Fibroblast of villous mesenchyme (primary cell): ENCODE results near the gene NHSL2. TPM values are rescaled to one million over a fixed set of nuclear protein-coding genes. Genes with fewer than 3 reads are reported as not detected.

Experiments used
- DNase-seq: peaks from one replicate; pipeline ENCODE4 v3.0.0-alpha.2; 2010; ENCODE audit warnings: low read depth
- H3K4me3 ChIP-seq: 2 replicates; pipeline ENCODE4 v1.5.1; 2011; ENCODE audit warnings: low read depth, mild to moderate bottlenecking, low read length
- CTCF ChIP-seq: IDR thresholded peaks from 2 replicates; pipeline ENCODE4 v1.5.1; 2012; ENCODE audit warnings: low read depth, mild to moderate bottlenecking, low read length; ENCODE audit not compliant: insufficient read depth
- total RNA-seq: library from RNA; depleted of rRNA; stranded (reverse); fragments of >200 nt; gene quantifications from 2 replicates; pipeline ENCODE4 v1.2.3, GENCODE V29; 2012

The NHSL2 gene
- total RNA-seq, 1 donor: 9.9 TPM

- no peak for DNase-seq
- H3K4me3 ChIP-seq: no peak overlapping the region
- TF ChIP-seq CTCF: no peak
Measured at GRCh38 chrX:72060196-72060920, 149.7 kb downstream of the NHSL2 start.

GRCh38 chrX:72060921-72061490 is 150.4 kb downstream of the NHSL2 start:
- H3K4me3 ChIP-seq: no peak overlapping the region
- no peak for DNase-seq
- no peak for TF ChIP-seq CTCF

- TF ChIP-seq CTCF: no peak
- no peak overlapping the region for H3K4me3 ChIP-seq
- DNase-seq: no peak
Measured at GRCh38 chrX:72062916-72063315, 152.3 kb downstream of the NHSL2 start.

GRCh38 chrX:72069350-72070160 is 158.9 kb downstream of the NHSL2 start:
- no peak for DNase-seq
- no peak for TF ChIP-seq CTCF
- no peak overlapping the region for H3K4me3 ChIP-seq

GRCh38 chrX:72071213-72071612 is 160.6 kb downstream of the NHSL2 start:
- no peak for TF ChIP-seq CTCF
- H3K4me3 ChIP-seq: no peak overlapping the region
- no peak for DNase-seq

GRCh38 chrX:72073633-72074032 is 163.0 kb downstream of the NHSL2 start:
- no peak for TF ChIP-seq CTCF
- no peak overlapping the region for H3K4me3 ChIP-seq
- no peak for DNase-seq
